ENCODE data around the gene ADGRB3.
"Not testable (repeated sequence)": the region's sequence is repeated elsewhere in the genome, so short reads cannot be mapped to it uniquely, and the experiment has no call there.

Gene ADGRB3

DNA sequence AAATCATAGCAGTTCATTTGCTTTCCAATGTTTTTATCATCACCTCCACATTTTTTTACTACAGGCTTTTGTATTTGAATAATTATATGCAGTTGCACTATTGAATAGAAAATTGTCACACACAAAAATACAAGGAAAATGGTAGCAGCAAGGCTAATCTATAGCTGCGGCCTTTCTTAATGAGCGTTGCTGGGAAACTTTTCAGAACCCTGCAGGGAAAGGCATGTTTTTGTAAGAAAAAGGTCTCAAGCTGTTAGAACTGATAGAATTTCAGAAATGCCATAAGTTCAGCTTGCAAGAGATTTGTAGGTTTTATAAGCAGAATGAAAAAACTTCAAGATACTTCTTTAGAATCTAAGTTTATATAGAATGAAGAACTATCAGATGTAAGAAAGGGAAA is 625.9 kb downstream of the ADGRB3 start:
- DNase-seq (ENCODE audit: low spot score) = no peak

- DNase-seq (ENCODE audit: low spot score) = no peak
These were observed 628.2 kb downstream of the ADGRB3 start for GRCh38 chr6:69263297-69263696.

DNA sequence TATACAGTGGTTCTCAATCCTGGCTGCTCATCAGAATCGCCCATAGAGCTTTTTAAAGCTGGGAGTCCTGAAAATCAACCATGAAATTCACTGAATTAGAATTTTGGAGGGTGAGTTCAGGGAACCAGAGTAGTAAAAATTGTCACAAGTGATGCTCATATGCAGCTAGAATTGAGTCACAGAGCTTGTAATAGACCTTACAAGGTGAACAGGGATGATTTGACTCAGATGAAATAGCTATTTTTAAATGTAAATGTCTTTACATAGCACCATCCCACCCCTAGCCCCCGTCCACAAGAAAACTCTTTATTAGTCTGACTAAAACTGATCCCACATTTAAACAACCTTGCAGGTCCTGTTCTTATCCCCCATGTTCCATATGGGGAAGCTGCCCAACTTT is 630.0 kb downstream of the ADGRB3 start:
- DNase-seq (ENCODE audit: low spot score) = no peak

GRCh38 chr6:69265706-69266105 is 630.6 kb downstream of the ADGRB3 start:
- no peak for DNase-seq (ENCODE audit: low spot score)

DNA sequence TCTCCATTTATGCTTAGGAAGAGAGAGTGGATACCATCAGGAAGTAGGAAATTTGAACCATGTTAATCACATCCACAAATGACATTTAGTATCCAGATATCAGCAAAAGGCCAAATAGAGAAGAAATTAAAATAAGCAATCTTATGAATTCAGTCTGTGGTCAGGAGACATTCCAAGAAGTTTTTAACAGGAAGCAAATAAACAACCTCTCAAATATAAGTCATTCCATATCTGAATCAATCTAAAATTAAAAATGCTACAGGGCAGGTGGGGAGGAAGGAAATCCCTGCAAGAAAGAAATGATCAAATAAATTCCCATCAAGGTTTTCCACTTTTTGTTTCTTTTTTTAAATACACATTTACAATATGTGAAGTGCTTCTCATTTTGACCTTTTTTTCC is 641.1 kb downstream of the ADGRB3 start:
- DNase-seq (ENCODE audit: low spot score) = no peak

GRCh38 chr6:69279805-69280204 is 644.7 kb downstream of the ADGRB3 start:
- DNase-seq (ENCODE audit: low spot score) = peak; percentile 65

- DNase-seq (ENCODE audit: low spot score) = no peak
These were observed 645.8 kb downstream of the ADGRB3 start for GRCh38 chr6:69280858-69281257.

DNA sequence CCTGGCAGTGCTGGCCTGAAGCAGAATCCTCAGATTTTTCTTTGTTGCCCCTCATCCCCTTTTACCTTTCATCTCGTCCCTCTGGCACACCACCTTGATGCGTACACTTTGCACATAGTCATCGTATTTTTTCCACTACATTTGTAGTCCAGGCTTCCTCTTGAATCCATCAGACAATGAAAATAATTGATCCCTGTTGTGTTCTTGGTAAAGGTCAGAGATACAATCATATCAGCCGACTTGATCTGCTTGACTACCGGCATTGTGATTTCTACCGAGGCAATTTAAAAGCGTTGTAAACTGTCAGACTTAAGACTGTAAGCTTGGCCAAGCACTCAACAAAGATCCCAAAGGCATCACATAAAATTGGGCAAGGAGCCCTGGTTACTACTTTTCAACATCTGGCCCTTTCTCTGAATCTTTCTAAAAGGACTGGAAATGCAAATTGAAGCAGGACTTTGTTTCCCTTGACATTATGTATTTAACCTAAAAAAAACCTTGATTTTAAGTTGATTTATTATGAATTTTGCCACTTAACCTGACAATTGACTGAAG is 649.2 kb downstream of the ADGRB3 start:
- no peak for DNase-seq (ENCODE audit: low spot score)

GRCh38 chr6:69285054-69285453 is 650.0 kb downstream of the ADGRB3 start:
- no peak for DNase-seq (ENCODE audit: low spot score)

DNA sequence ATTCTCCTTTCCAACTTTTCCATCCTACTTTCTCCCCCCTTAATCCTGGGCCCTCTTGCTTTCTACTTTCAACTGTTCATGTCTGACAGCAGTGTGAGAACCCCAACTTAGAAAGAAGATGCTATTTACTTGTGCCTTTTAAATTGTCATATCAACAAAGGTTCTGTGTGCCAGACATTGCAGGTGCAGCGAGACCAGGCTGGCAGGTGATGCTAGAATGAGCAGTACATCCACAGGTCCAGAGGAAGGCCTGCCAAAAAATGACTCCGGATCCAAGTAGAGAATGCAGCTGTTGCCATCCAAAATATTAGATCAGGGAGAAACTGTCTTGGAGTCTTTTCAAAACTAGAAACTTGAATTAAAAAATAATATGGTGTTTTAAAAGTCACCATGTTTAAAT is 651.2 kb downstream of the ADGRB3 start:
- DNase-seq (ENCODE audit: low spot score) = no peak

- DNase-seq (ENCODE audit: low spot score) = not testable (repeated sequence)
These were observed 653.1 kb downstream of the ADGRB3 start for GRCh38 chr6:69288198-69288597.

GRCh38 chr6:69289689-69290495 is 654.8 kb downstream of the ADGRB3 start:
- DNase-seq (ENCODE audit: low spot score) = no peak

DNA sequence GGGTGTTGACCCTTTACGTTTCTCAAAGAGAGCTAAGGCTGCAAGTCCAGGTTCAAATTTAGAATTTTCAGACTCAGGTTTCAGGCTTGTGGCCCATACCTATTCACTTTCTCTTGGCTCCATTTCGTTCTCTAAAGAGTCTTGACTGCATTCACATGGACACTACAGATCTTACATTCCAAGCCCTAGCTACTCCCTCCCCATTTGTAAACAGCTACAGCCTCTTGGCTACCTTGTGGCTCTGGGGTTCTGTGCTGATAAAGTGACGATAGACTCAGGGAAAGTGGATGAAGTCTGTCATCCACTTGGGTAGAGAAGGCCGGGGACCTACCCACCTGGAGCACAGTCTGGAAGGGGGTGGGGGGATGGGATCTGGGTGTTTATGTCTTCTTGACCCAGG is 658.4 kb downstream of the ADGRB3 start:
- DNase-seq (ENCODE audit: low spot score) = no peak

DNA sequence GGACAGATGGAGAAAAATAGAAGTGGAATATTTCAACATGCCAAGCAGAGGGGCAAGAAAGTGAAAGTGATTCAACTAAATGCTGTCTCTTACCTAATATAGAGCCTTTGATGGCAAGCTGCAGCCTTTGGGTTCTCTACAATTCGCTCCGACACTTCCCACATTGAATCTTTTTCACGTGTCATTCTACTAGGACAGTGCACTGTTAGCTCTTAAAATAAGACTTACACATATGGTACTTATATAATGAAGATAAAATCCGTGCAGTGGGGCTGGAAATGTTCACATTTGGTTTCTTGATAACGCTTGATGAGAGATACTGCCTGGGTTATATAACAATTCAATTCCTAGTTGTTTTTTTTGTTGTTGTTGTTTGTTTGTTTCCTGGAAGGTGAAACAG is 659.3 kb downstream of the ADGRB3 start:
- DNase-seq (ENCODE audit: low spot score) = no peak

DNA sequence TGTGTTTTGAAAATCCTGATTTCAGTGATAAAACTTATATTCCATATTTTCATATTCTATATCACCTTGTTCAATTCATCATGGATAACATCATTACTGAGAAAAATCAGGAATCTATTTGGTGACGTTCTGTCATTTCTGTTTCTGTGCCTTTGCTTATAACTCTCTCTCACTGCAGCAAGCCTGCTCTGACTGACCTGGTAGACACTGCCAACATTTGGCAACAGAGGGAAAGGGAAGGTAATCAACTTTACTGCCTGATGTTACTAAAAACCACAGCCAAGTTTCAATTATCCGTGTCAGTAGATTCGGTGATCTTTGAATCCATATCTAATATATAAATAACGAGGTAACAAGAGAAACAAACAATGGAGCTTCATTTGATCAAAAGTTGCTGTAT is 659.8 kb downstream of the ADGRB3 start:
- DNase-seq (ENCODE audit: low spot score) = no peak

DNA sequence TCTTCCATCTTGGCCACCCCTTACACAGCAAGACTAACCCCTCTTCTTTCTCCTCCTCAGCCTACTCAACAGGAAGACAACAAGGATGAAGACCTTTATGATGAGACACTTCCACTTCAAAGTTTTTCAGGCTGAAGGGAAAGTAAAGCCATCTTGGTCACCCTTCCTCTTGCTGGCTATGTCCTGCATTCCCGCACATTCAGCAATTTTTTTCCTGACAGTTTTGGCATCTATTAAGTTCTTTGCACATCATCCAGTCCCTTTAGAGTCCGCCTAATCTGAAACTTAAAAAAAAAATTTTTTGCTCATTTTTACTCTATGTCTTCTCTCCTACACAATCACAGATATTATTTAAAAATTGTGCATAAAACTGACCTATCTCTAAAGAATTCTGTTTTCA is 668.3 kb downstream of the ADGRB3 start:
- no peak for DNase-seq (ENCODE audit: low spot score)

DNA sequence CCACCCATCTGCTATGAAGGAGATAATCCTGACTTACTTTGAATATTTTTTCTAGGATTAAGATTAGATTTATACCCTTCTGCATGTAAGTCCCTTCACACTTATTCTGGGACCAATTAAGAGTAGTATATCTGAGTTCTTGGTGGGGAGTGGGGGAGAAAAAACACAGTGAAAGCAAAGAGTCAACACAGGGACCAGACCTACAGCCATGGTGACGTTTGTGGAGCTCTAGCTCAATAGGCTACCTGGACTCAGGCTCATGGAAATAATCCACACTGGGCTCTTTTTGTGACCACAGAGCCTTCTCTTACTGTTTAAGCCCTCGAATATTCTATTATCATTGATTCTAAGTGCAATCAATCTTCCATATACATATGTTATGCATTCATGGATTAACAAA is 670.4 kb downstream of the ADGRB3 start:
- DNase-seq (ENCODE audit: low spot score) = no peak

GRCh38 chr6:69308584-69308983 is 673.5 kb downstream of the ADGRB3 start:
- no peak for DNase-seq (ENCODE audit: low spot score)

DNA sequence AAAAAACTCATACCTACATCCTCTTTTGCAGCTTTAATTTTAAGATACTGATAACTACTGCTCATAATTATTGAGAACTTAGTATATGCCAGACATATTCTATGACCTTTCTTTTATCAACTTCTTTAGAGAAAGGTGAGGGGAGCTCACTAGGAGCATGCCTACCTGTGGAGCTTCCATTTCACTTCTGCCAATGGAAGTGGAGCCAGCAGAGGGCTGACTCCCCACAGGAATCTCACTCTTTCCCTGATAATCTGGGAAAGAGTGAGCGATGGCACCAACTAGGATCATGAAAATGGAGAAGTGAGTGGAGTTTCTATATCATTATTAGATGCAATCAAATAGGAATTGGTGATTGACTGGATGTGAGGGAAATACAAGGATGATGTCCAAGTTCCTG is 676.8 kb downstream of the ADGRB3 start:
- DNase-seq (ENCODE audit: low spot score) = no peak

DNA sequence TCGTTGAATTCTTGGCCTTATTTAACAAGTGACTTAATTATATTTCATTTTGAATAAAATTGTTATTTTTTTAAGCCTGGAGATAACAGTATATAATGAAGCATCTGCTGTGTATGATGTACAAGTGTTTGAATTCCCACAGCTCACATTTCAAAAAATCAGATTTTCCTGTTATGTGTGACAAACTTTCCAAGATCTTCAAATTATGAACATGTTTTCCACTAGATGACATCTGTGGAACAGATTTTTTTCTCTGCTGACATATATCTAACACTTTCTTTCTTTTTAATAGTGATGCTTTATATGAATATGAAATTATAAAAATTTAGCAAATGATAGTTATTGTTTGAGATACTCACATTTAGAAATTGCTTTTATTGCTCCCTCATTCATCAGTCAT is 678.9 kb downstream of the ADGRB3 start:
- DNase-seq (ENCODE audit: low spot score) = no peak

DNA sequence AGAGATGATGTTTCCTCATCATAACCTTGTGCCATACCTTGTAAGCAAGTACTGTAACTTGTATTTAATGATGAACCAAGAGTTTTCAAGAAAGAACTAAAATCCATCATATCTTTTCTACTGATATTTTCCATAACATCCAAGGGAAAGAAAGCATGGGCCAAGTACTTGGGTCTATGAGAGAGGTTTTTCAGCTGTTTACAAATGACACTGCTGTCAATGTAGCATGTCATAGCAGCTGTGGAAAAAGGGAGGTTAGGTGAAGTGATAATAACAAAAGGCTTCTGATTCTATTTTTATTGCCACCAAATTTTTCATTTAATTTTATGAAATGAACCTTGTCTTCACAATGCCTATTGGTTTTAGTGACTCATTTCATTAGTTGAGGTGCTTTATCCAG is 679.4 kb downstream of the ADGRB3 start:
- no peak for DNase-seq (ENCODE audit: low spot score)

GRCh38 chr6:69331886-69332285 is 696.8 kb downstream of the ADGRB3 start:
- DNase-seq (ENCODE audit: low spot score) = no peak

- no peak for DNase-seq (ENCODE audit: low spot score)
These were observed 702.2 kb downstream of the ADGRB3 start for GRCh38 chr6:69337311-69337710.
